ENCODE measurements around the gene THOC1. TPM values are rescaled to one million over a fixed set of nuclear protein-coding genes. Genes with fewer than 3 reads are reported as not detected.

THOC1 gene
- total and polyA plus RNA-seq, 9 donors = 27.8 to 49.5 (median 39.2) TPM

DNA sequence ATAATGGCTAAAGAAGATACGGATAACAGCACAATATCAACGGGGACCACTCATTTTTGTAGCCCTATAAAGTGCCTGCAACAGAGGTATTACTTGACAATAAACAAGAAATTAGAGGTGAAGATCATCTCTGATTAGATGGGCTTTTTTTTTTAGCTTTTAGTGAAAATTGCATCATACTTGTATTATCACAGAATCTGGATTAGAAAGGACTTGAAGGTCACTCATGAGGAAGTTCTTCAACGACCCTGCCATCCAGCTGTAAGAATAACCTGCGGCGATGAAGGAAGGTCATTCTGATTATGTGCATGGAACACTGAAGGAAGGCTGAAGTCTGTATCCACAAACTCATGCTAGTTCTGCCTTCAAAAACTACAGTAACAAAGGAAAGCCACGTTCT, 40.5 kb downstream of the THOC1 start:
- Histone ChIP-seq H3K36me3 (ENCODE audit: control insufficient read depth, insufficient read depth, low read length) (peaks cover 20% of the 10 kb centered on the region), H3K4me1 (ENCODE audit: control insufficient read depth, insufficient read depth, low read length) (no peaks in the 10 kb centered on the region), H3K27ac (ENCODE audit: low read length) (no peak overlapping the region), H3K9me3 (replicated peaks; ENCODE audit: control insufficient read depth, low read depth, low read length) (no peaks in the 10 kb centered on the region), H3K27me3 (ENCODE audit: control insufficient read depth, insufficient read depth, low read length) (no peaks in the 10 kb centered on the region), H3K4me3 (ENCODE audit: low read length) (no peak overlapping the region)
- WGBS (ENCODE audit: insufficient coverage) = 100% methylated on average over 3 of the region's 6 CpGs
- DNase-seq = no peak

DNA sequence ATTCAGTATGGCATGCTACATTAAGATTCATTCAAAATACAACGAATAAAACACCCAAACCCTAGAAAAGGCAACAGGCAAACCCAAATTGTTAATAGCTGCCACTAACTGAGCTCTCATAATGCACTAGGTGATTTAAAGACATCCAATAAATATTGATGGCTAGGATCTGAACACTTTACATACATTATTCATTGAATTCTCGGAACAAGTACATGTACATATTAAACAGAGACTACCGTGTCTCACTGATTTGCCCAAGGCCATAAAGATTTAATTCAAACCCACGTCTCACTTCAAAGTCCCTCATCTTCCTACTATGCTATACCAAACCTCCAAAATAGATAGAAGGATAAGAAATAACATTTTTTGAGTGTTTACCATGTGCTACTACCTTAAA, 42.1 kb downstream of the THOC1 start:
- WGBS (ENCODE audit: insufficient coverage) = no CpG with 5 or more reads among the region's 4 CpGs
- Histone ChIP-seq H3K4me3 (ENCODE audit: low read length) (no peak overlapping the region), H3K9me3 (replicated peaks; ENCODE audit: control insufficient read depth, low read depth, low read length) (no peaks in the 10 kb centered on the region), H3K27ac (ENCODE audit: low read length) (no peak overlapping the region), H3K27me3 (ENCODE audit: control insufficient read depth, insufficient read depth, low read length) (no peaks in the 10 kb centered on the region), H3K4me1 (ENCODE audit: control insufficient read depth, insufficient read depth, low read length) (no peaks in the 10 kb centered on the region), H3K36me3 (ENCODE audit: control insufficient read depth, insufficient read depth, low read length) (peaks cover 20% of the 10 kb centered on the region)
- no peak for DNase-seq

DNA sequence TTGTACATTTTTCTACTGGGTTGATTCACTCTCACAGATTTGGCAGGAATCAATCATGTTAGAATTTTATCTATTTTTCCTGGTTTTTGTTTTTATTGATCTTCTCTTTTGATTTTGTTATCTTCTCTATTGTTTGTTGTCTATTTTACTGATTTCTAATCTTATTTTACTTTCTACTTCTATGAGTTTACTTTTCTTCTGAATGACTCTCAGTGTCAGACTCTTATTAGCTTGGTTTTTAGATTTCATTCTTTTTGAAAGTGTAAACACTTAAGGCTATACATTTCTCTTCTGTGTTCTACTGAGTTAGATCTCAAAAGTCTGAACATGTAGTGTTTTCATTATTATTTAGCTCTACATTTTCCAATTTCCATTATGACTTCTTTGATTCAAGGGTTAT, 47.1 kb downstream of the THOC1 start:
- no peaks in the 10 kb centered on the region for H3K4me1 ChIP-seq (ENCODE audit: control insufficient read depth, insufficient read depth, low read length)

DNA sequence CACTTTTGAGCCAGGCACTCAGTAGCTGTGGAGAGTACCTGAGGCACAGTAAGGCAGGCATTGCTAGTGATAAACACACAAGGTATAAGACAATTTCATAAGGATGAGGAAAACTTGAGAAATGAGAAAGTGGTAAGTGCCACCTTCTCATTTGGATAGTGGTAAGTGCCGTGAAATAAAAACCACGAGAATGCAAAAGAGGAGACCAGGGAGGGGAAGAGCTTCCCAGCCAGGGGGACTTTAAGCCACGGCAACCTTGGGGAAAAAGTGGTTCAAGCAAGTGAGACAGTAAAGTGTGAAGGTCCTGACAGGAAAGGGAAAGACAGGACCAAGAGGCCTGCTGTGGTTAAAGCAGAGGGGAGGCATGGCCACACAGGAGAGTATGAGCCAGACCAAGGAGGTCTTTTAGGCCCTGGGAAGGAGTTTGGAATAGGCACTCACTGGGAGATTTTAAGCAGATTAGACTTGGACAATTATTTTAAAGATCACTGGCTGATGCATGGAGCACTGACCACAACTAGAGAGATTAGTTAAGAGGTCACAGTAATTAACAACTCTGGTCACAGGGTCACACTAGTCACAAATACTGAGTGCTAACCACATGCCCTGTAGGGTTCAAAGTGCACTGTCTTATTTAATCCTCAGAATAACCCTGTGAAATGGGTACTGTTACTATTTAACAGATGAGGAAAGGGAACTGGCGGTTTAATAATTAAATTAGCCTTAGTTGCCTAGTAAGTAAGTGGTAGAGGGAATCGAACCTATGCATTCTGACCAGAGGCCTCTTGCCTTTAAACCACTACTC, 50.1 kb downstream of the THOC1 start:
- DNase-seq = no peak
- Histone ChIP-seq H3K27me3 (ENCODE audit: control insufficient read depth, insufficient read depth, low read length) (no peaks in the 10 kb centered on the region), H3K4me3 (ENCODE audit: low read length) (no peak overlapping the region), H3K27ac (ENCODE audit: low read length) (no peak overlapping the region), H3K4me1 (ENCODE audit: control insufficient read depth, insufficient read depth, low read length) (no peaks in the 10 kb centered on the region), H3K36me3 (ENCODE audit: control insufficient read depth, insufficient read depth, low read length) (peaks cover 39% of the 10 kb centered on the region), H3K9me3 (replicated peaks; ENCODE audit: control insufficient read depth, low read depth, low read length) (no peaks in the 10 kb centered on the region)
- 75% methylated on average over 3 of the region's 5 CpGs for WGBS (ENCODE audit: insufficient coverage)

More for the DNA sequence above, 47.1 kb downstream of the THOC1 start:
- no peak for DNase-seq
- Histone ChIP-seq H3K27me3 (ENCODE audit: control insufficient read depth, insufficient read depth, low read length) (no peaks in the 10 kb centered on the region), H3K4me3 (ENCODE audit: low read length) (no peak overlapping the region), H3K9me3 (replicated peaks; ENCODE audit: control insufficient read depth, low read depth, low read length) (no peaks in the 10 kb centered on the region), H3K27ac (ENCODE audit: low read length) (no peak overlapping the region), H3K36me3 (ENCODE audit: control insufficient read depth, insufficient read depth, low read length) (peaks cover 33% of the 10 kb centered on the region)

DNA sequence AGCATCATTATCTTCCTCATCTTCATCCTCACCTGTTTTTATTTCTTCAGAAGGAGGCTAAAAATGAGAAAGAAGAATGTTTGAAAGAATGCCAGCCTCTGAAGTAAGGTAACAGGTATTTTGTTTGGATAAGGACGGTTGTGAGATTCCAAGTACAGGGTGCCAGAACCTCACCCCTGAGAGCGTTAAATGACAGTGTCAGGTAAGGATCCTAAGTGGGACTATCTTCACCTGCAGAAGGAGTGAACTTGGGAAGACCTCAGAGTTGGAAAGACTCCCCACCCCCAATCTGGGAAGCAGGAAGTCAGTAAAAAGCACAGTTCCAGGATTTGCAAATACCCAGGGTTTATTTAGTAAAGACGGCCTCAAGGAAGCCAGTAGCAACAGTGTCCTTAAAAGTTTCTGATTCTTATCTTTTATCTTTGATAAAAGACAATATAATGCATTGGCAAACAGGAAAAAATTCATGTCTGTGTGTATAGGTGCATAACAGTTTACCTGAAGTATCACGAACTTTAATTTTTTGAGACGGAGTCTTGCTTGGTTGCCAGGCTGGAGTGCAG, 52.3 kb downstream of the THOC1 start:
- Histone ChIP-seq H3K27ac (ENCODE audit: low read length) (no peak overlapping the region), H3K4me3 (ENCODE audit: low read length) (no peak overlapping the region), H3K4me1 (ENCODE audit: control insufficient read depth, insufficient read depth, low read length) (no peaks in the 10 kb centered on the region), H3K27me3 (ENCODE audit: control insufficient read depth, insufficient read depth, low read length) (no peaks in the 10 kb centered on the region), H3K36me3 (ENCODE audit: control insufficient read depth, insufficient read depth, low read length) (peaks cover 55% of the 10 kb centered on the region), H3K9me3 (replicated peaks; ENCODE audit: control insufficient read depth, low read depth, low read length) (no peaks in the 10 kb centered on the region)
- DNase-seq = no peak
- WGBS (ENCODE audit: insufficient coverage) = 98% methylated on average over 4 of the region's 5 CpGs

DNA sequence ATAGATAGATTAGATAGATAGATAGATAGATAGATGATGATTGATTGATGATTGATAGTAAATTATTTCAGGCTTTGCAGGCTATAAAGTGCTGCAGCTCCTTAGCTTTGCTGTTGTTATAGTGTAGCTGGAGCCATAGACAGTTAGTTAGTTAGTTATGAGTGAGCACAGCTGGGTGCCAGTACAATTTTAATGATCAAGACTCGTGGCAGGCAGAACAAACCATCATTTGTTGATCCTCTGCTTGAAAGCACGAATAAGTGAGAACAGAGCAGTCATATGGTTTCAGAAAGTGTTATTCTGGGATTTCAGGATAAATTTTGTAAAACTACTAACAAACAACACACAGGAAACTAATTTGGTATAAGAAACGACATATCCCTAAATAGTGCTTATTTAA, 53.9 kb downstream of the THOC1 start:
- no CpG with 5 or more reads among the region's 3 CpGs for WGBS (ENCODE audit: insufficient coverage)
- H3K4me3 ChIP-seq (ENCODE audit: low read length) = no peak overlapping the region
- DNase-seq = no peak

DNA sequence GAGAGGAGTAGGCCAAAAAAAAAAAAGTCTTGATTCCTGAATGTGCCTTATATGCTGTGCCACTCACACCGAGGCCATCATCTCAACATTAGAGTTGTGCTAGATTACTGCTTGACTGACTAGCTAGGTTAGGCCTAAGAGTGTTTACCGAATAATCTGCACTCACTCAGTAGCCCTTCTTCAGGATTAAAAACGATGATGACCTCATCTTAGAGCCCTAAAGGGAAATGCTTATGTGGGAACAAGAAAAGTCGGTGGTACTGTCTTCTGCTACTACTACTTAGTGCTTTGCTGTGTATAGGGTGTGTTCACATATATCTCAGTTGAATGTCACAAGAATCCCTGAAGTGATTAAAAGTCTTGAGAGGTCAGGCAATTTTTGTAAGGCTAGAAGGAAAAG, 54.3 kb downstream of the THOC1 start:
- no peak overlapping the region for H3K27ac ChIP-seq (ENCODE audit: low read length)
- DNase-seq = no peak
- H3K36me3 ChIP-seq (ENCODE audit: control insufficient read depth, insufficient read depth, low read length) = peaks cover 52% of the 10 kb centered on the region
- WGBS (ENCODE audit: insufficient coverage) = 100% methylated on average over 1 of the region's 4 CpGs
- H3K4me1 ChIP-seq (ENCODE audit: control insufficient read depth, insufficient read depth, low read length) = no peaks in the 10 kb centered on the region
- no peaks in the 10 kb centered on the region for H3K27me3 ChIP-seq (ENCODE audit: control insufficient read depth, insufficient read depth, low read length)
- no peak overlapping the region for H3K4me3 ChIP-seq (ENCODE audit: low read length)
- H3K9me3 ChIP-seq (replicated peaks; ENCODE audit: control insufficient read depth, low read depth, low read length) = no peaks in the 10 kb centered on the region

More for the DNA sequence above, 53.9 kb downstream of the THOC1 start:
- no peaks in the 10 kb centered on the region for H3K27me3 ChIP-seq (ENCODE audit: control insufficient read depth, insufficient read depth, low read length)
- H3K9me3 ChIP-seq (replicated peaks; ENCODE audit: control insufficient read depth, low read depth, low read length) = no peaks in the 10 kb centered on the region
- H3K27ac ChIP-seq (ENCODE audit: low read length) = no peak overlapping the region
- no peaks in the 10 kb centered on the region for H3K4me1 ChIP-seq (ENCODE audit: control insufficient read depth, insufficient read depth, low read length)
- H3K36me3 ChIP-seq (ENCODE audit: control insufficient read depth, insufficient read depth, low read length) = peaks cover 55% of the 10 kb centered on the region

DNA sequence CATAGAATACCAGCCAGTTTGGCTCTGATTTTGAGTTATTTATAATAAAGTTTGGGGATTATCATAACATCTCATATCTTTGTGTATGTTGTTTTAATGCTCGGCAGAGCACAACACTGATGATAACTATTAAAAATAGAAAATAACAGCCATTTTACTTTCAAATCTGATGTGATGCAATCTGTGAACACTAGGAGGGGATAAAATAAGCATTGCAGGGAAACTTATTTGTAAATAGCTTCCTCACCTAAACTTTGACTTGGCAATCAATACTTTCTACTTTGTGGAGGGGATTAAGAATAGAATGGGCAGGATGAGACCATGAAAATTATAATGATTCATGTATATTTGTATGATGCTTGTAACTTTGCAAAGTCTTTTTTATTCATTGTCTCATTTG, 55.1 kb downstream of the THOC1 start:
- peaks cover 45% of the 10 kb centered on the region for H3K36me3 ChIP-seq (ENCODE audit: control insufficient read depth, insufficient read depth, low read length)

DNA sequence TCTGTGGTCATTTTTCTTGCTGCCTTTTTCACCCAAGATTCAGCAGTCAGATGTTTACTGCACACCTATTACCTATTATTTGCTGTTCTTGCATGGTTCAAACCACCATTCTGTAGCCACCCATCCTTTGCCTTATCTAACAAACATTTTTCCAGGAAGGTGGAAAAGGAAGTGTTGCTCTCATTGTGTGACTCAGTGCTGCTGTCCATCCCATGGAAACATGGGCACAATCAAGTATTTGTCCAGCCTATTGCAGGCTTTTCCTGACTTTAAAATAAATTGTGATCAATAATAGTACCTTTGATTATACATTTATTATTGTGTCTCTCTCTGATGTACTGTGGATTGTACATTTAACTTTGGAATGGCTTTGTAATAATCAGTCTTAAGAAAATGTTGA, 56.3 kb downstream of the THOC1 start:
- Histone ChIP-seq H3K36me3 (ENCODE audit: control insufficient read depth, insufficient read depth, low read length) (peaks cover 38% of the 10 kb centered on the region), H3K27me3 (ENCODE audit: control insufficient read depth, insufficient read depth, low read length) (no peaks in the 10 kb centered on the region), H3K4me3 (ENCODE audit: low read length) (no peak overlapping the region), H3K9me3 (replicated peaks; ENCODE audit: control insufficient read depth, low read depth, low read length) (no peaks in the 10 kb centered on the region), H3K4me1 (ENCODE audit: control insufficient read depth, insufficient read depth, low read length) (no peaks in the 10 kb centered on the region), H3K27ac (ENCODE audit: low read length) (no peak overlapping the region)
- DNase-seq = no peak

More for the DNA sequence above, 55.1 kb downstream of the THOC1 start:
- no peak overlapping the region for H3K4me3 ChIP-seq (ENCODE audit: low read length)
- H3K27me3 ChIP-seq (ENCODE audit: control insufficient read depth, insufficient read depth, low read length) = no peaks in the 10 kb centered on the region
- no peaks in the 10 kb centered on the region for H3K4me1 ChIP-seq (ENCODE audit: control insufficient read depth, insufficient read depth, low read length)
- WGBS (ENCODE audit: insufficient coverage) = no CpG with 5 or more reads among the region's 1 CpG
- no peak overlapping the region for H3K27ac ChIP-seq (ENCODE audit: low read length)
- DNase-seq = no peak
- H3K9me3 ChIP-seq (replicated peaks; ENCODE audit: control insufficient read depth, low read depth, low read length) = no peaks in the 10 kb centered on the region

DNA sequence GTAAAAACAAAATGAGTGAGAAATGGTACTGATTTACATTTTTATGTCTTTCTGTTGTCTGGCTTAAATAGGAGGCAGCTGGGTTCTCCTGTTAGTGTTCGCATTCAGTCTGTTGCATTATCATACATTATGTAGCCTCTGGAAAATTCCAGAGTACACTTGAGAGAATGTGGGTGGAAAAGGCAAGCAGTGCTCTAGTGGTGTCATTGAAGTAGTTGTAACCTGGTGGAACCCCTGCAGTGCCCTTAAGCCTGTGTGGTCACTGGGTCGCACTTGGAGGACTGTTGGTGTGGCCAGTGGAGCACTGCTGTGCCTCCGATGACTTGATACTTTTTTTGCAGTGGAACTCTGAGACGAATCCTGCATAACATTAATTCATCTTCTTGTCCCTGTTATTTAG, 57.1 kb downstream of the THOC1 start:
- Histone ChIP-seq H3K4me1 (ENCODE audit: control insufficient read depth, insufficient read depth, low read length) (no peaks in the 10 kb centered on the region), H3K27ac (ENCODE audit: low read length) (no peak overlapping the region), H3K4me3 (ENCODE audit: low read length) (no peak overlapping the region), H3K36me3 (ENCODE audit: control insufficient read depth, insufficient read depth, low read length) (peaks cover 38% of the 10 kb centered on the region), H3K9me3 (replicated peaks; ENCODE audit: control insufficient read depth, low read depth, low read length) (no peaks in the 10 kb centered on the region), H3K27me3 (ENCODE audit: control insufficient read depth, insufficient read depth, low read length) (no peaks in the 10 kb centered on the region)
- DNase-seq = no peak
- WGBS (ENCODE audit: insufficient coverage) = no CpG with 5 or more reads among the region's 4 CpGs

Data from muscle of leg (tissue), 11 donors.